Coronary artery (tissue), 2 donors: ENCODE data around the gene ZNF121.

Experiments
- DNase-seq: peaks from one replicate; pipeline ENCODE4 v3.0.0-alpha.2; 2017; ENCODE audit warnings: low spot score
- H3K27ac ChIP-seq, 2 donors: fragments of 200-600 bp; sonication (generic); one replicate each; pipeline ENCODE4 v1.5.1; 2016 to 2019
- H3K4me3 ChIP-seq: fragments of 200-600 bp; sonication (generic); 2 replicates; pipeline ENCODE4 v1.5.1; 2016; ENCODE audit warnings: mild to moderate bottlenecking, moderate library complexity
- TF ChIP-seq, protein P1 (sequence below): fragments of 200-600 bp; sonication (generic); IDR thresholded peaks from one replicate; pipeline ENCODE4 v1.5.1; 2019; ENCODE audit warnings: antibody characterized with exemption

The ZNF121 gene

DNA sequence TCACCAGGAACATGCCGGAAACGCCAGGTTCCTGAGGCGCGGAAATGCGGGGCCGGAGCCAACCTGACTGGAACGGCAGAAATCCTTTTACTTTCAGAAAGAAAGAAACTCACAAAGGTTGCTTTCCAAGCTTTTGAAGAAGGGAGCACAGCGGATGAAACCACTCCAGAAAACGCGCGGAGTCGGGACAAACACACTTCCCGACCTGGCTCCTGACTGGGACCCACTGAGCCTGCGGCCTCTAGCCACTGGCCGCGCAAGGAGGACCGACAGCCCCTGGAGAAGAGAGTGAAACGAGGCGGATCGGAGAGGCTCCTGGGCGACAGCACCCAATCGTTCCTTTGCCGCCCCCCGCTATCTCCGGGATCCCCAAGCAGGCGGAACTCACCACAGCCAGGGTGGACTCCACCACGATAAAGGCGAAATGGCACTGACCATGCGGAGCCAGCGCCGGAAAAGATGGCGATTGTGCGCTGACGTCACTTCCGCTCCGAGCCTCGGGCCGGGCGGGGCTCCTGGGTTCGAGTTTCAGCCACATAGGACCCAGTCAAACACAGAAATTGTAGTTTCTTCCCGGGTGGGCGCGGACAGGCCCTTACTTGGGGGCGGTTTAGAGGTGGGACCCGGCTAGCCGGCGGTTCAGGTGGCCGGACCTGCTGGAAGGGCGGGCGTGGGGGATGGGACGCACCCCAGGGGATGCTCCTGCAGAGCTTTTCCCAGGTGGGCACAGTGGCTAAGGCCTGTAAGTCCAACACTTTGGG is at the start of gene ZNF121:
Gene ZNF121 (minus strand): TSS at position 432 of the 761 bp plus-strand sequence. CDS start 16,407 bp downstream, outside the sequence.
- DNase-seq: peak; percentile 88
- TF ChIP-seq, protein P1, sequence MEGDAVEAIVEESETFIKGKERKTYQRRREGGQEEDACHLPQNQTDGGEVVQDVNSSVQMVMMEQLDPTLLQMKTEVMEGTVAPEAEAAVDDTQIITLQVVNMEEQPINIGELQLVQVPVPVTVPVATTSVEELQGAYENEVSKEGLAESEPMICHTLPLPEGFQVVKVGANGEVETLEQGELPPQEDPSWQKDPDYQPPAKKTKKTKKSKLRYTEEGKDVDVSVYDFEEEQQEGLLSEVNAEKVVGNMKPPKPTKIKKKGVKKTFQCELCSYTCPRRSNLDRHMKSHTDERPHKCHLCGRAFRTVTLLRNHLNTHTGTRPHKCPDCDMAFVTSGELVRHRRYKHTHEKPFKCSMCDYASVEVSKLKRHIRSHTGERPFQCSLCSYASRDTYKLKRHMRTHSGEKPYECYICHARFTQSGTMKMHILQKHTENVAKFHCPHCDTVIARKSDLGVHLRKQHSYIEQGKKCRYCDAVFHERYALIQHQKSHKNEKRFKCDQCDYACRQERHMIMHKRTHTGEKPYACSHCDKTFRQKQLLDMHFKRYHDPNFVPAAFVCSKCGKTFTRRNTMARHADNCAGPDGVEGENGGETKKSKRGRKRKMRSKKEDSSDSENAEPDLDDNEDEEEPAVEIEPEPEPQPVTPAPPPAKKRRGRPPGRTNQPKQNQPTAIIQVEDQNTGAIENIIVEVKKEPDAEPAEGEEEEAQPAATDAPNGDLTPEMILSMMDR: no peak
- H3K27ac ChIP-seq: peak within 1 kb of the TSS; percentile 94 to 95
- peak within 1 kb of the TSS; percentile 87 for H3K4me3 ChIP-seq

DNA sequence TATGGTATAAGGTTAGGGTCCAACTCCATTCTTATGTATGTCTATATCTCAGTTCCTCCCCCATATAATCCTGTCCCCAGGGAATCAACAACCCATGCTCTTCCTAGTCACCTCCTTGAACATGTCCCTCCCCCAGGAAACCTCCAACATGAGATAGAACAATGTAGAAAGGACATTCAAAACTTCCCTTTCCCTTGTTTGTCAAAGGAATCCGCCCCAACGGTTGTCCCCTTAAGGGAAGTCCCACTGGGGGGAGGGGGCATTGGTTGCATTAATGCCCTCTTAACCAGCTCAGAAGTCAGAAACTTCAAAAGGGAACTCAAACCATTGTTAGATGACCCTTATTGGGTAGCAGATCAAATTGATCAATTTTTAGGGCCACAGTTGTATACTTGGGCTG is 43.6 kb upstream of the ZNF121 start:
- Histone ChIP-seq H3K27ac (no peak overlapping the region), H3K4me3 (no peak overlapping the region)
- TF ChIP-seq, protein P1: no peak
- no peak for DNase-seq

DNA sequence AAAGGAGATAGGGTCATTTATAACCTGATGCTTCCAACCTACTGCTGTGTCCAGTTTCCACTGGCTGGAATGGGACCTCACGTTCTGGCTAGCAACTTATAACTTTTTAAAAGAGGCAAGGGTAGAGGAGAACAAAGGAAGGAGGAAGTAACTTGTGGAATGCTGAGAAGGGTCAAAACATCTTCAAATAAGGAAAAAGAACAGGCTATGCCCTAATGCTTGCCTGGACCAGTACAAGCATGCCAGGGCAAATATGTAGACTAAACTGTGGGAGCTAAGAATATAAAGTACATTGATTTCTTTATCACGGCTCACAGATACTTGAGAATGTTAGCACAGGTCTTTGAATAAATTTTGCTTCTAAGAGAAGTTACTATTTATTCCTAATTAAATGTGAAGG is 38.2 kb upstream of the ZNF121 start:
- DNase-seq: no peak
- peak overlapping the region in 1 of 2 donors; percentile 18 for H3K27ac ChIP-seq
- TF ChIP-seq, protein P1: no peak
- H3K4me3 ChIP-seq: no peak overlapping the region

DNA sequence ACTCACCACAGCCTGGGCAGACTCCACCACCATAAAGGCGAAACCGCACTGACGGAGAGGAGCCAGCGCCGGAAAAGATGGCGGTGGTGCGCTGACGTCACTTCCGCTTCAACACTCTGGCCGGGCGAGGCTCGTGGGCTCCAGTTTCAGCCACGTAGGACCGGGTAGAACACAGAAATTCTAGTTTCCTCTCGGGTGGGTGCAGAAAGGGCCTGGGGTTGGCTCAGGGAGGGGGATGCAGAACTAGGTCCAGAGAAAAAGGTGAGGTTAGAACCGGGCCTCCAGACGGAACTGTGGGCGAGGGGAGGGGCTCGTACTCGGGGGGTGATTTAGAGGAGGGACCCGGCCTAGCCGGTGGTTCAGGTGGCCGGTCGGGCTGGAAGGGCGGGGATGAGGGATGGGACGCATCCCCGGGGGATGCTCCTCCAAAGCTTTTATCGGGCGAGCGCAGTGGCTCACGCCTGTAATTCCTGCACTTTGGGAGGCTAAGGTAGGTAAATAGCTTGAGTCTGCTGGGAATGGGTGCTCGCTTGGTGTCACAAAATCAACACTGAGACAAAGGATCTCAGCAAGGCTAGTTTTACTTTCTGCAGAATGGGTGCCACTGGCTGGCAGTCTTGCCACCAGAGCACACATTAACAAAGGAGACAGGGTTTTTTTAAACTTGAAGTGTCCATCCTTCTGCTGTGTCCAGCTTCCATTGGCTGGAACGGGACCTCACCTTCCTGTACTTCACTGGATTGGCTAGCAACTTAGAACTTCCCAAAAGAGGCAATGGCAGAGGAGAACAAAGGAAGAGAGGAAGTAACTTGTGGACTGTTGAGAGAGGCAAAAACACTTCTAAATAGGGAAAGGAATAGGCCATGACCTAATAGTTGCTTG is 37.1 kb upstream of the ZNF121 start, which contains the start of gene ZNF561:
Gene ZNF561 (minus strand): TSS at position 77 of the 882 bp plus-strand sequence. CDS start 1,776 bp downstream, outside the sequence.
- DNase-seq: peak; percentile 87
- peak within 1 kb of the TSS; percentile 85 for H3K4me3 ChIP-seq
- H3K27ac ChIP-seq: peak within 1 kb of the TSS; percentile 70 to 96
- TF ChIP-seq, protein P1: no peak

DNA sequence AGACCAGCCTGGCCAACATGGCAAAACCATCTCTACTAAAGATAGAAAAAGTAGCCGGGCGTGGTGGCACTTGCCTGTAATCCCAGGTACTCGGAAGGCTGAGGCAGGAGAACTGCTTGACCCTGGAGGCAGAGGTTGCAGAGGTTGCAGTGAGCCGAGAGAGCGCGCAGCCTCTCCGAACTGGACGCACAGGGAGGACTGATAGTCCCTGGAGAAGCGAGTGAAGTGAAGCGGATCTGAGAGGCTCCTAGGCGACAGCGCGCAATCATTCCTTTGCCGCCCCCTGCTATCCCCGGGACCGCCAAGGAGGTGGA is 36.5 kb upstream of the ZNF121 start:
- TF ChIP-seq, protein P1: no peak
- Histone ChIP-seq H3K27ac (peak overlapping the region; percentile 70 to 96), H3K4me3 (peak overlapping the region; percentile 85)
- no peak for DNase-seq

DNA sequence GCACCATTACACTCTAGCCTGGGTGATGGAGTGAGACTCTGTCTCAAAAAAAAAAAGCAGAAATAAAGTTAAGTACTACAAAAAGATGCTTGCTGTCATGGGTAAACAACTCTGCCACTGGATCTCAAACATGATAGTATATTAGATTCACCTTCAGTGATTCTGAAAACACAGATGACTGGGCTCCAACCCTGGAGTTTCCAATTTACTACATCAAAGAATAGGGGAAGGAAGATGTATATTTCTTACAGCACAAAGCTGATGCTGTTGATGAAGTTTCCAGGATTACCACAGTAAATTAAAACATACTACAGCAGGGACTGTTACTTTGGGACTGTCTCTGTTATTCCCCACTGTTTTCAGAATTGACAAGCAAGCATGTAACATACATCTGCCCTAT is 31.5 kb upstream of the ZNF121 start:
- no peak overlapping the region for H3K4me3 ChIP-seq
- H3K27ac ChIP-seq: no peak overlapping the region
- DNase-seq: no peak
- TF ChIP-seq, protein P1: no peak
